Ovary (tissue), 3 donors: ENCODE measurements around the gene BPIFA3.

Source experiments
- POLR2A ChIP-seq: fragments of 450-650 bp; IDR thresholded peaks from one replicate; pipeline ENCODE4 v1.6.1; 2017; ENCODE audit warnings: antibody characterized with exemption, mild to moderate bottlenecking, moderate library complexity
- TF ChIP-seq, protein P1 (sequence below), 3 donors: fragments of 450-650 bp in 2 of 3; fragments of 200-600 bp in 1 of 3; IDR thresholded peaks; one replicate each; pipeline versions ENCODE4 v1.5.1 to v1.8.0; 2016 to 2022; ENCODE audit warnings: antibody characterized with exemption in 3 of 3, mild to moderate bottlenecking in 1 of 3
- donor health status: DM: no; HTN: no; CAD: no.

DNA sequence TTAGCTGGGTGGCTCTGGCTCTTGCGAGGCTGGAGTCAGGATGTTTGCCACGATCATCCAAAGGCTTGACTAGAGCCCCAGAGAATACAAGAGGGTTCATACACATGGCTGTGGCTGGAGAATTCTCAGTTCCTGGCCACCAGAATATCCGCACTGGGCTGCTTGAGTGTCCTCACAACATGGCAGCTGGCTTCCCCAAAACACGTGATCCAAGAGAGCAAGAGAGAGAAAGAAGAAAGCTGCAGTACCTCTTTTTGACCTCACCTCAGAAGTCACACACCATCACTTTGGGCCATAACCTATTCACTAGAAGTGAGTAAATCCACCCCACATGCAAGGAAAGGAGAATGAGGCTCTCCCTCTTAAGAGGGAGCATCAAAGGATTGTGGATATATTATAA is 44.3 kb downstream of the BPIFA3 start:
- TF ChIP-seq, protein P1, sequence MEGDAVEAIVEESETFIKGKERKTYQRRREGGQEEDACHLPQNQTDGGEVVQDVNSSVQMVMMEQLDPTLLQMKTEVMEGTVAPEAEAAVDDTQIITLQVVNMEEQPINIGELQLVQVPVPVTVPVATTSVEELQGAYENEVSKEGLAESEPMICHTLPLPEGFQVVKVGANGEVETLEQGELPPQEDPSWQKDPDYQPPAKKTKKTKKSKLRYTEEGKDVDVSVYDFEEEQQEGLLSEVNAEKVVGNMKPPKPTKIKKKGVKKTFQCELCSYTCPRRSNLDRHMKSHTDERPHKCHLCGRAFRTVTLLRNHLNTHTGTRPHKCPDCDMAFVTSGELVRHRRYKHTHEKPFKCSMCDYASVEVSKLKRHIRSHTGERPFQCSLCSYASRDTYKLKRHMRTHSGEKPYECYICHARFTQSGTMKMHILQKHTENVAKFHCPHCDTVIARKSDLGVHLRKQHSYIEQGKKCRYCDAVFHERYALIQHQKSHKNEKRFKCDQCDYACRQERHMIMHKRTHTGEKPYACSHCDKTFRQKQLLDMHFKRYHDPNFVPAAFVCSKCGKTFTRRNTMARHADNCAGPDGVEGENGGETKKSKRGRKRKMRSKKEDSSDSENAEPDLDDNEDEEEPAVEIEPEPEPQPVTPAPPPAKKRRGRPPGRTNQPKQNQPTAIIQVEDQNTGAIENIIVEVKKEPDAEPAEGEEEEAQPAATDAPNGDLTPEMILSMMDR (IDR thresholded peaks at IDR 0.05), result no peak
- TF ChIP-seq POLR2A, result no peak
